Body of pancreas (tissue), 4 donors: ENCODE results near the gene DRC7. TPM values are rescaled to one million over a fixed set of nuclear protein-coding genes. Genes with fewer than 3 reads are reported as not detected.

ENCODE experiments used
- ATAC-seq: fragments of 150-250 bp; one replicate; pipeline ENCODE4 v1.9.1; 2016
- DNase-seq, 4 donors: peaks; one replicate each; pipeline ENCODE4 v3.0.0-alpha.2; 2019
- H3K27ac ChIP-seq, 4 donors: fragments of 200-600 bp; sonication (generic); 1 replicate in 3 of 4; 2 replicates in 1 of 4; pipeline versions ENCODE4 v1.5.1 to v1.6.1; 2016 to 2019; ENCODE audit warnings: mild to moderate bottlenecking in 1 of 4, mixed read lengths in 1 of 4, moderate library complexity in 1 of 4
- H3K27me3 ChIP-seq, 2 donors: fragments of 200-600 bp; sonication (generic); one replicate each; pipeline ENCODE4 v1.6.0; 2016; ENCODE audit warnings: mild to moderate bottlenecking in 1 of 2
- H3K36me3 ChIP-seq, 2 donors: fragments of 200-600 bp; sonication (generic); replicated peaks in 1 of 2; 2 replicates each; pipeline ENCODE4 v1.5.1; 2016; ENCODE audit warnings: low read depth in 2 of 2; ENCODE audit not compliant: insufficient read depth in 1 of 2
- H3K4me1 ChIP-seq: fragments of 200-600 bp; sonication (generic); one replicate; pipeline ENCODE4 v1.6.0; 2016
- H3K4me3 ChIP-seq, 2 donors: fragments of 200-600 bp; sonication (generic); 1 replicate in 1 of 2; 2 replicates in 1 of 2; pipeline ENCODE4 v1.5.1; 2016 to 2019
- H3K9me3 ChIP-seq, 3 donors: fragments of 200-600 bp; sonication (generic); 1 replicate in 2 of 3; 2 replicates in 1 of 3; pipeline ENCODE4 v1.5.1; 2016
- CTCF ChIP-seq, 7 experiments: fragments of 450-650 bp in 4 of 7; fragments of 200-600 bp in 3 of 7; sonication (generic) in 3 of 7; IDR thresholded peaks; one replicate each; pipeline ENCODE4 v1.5.1; 2016 to 2019; ENCODE audit warnings: antibody characterized with exemption in 7 of 7
- POLR2A ChIP-seq, 3 donors: fragments of 450-650 bp; IDR thresholded peaks; one replicate each; pipeline ENCODE4 v1.6.1; 2016; ENCODE audit warnings: antibody characterized with exemption in 3 of 3, mild to moderate bottlenecking in 2 of 3
- WGBS, 2 donors: methylation state at CpG; one replicate each; pipeline ENCODE4 v1.1.5; 2017; 5-methylcytosine and 5-hydroxymethylcytosine counted together
- intact Hi-C: fragments of 100-400 bp; cut with DNase I; formaldehyde crosslinking; loops from one replicate; pipeline ENCODE4 v1.15.1; 2023
- total RNA-seq, 2 donors: library from RNA; depleted of rRNA; stranded (reverse); fragments of >200 nt; gene quantifications; one replicate each; pipeline ENCODE4 v1.1.0, GENCODE V29; 2016

DRC7 gene
- total RNA-seq, 2 donors from 2014 or later: 1.3 TPM; not detected in 1

- Histone ChIP-seq H3K4me3 (no peak overlapping the region), H3K4me1 (peaks cover 6% of the 10 kb centered on the region), H3K27ac (no peak overlapping the region), H3K27me3 (no peaks in the 10 kb centered on the region), H3K9me3 (no peaks in the 10 kb centered on the region), H3K36me3 (peaks cover 6 to 9% of the 10 kb centered on the region in 2 donors)
- ATAC-seq (no peak), DNase-seq (no peak)
- 67 to 100% methylated on average over 1 to 6 of the region's 6 CpGs for WGBS, 2 donors
- intact Hi-C loops: loop anchor here (2.0 to 5.0 kb wide), 2 partner anchors 49 to 57 kb away; no protein-coding TSS in a partner anchor
- TF ChIP-seq CTCF (IDR thresholded peaks at IDR 0.05): no peak
- TF ChIP-seq POLR2A (IDR thresholded peaks at IDR 0.05): no peak
Measured at GRCh38 chr16:57649443-57649751, 45.2 kb upstream of the DRC7 start.

GRCh38 chr16:57649846-57650245 lies 44.8 kb upstream of the DRC7 start:
- 90 to 91% methylated on average over 7 of the region's 7 CpGs for WGBS, 2 donors
- DNase-seq (no peak), ATAC-seq (no peak)
- intact Hi-C loops: loop anchor here (2.0 to 5.0 kb wide), 3 partner anchors 49 to 77 kb away; no protein-coding TSS in a partner anchor
- H3K9me3 ChIP-seq: no peaks in the 10 kb centered on the region
- H3K36me3 ChIP-seq: peaks cover 3 to 4% of the 10 kb centered on the region in 2 donors
- H3K4me3 ChIP-seq: no peak overlapping the region
- H3K4me1 ChIP-seq: peaks cover 6% of the 10 kb centered on the region
- H3K27me3 ChIP-seq: no peaks in the 10 kb centered on the region
- no peak for TF ChIP-seq CTCF (IDR thresholded peaks at IDR 0.05)
- no peak for TF ChIP-seq POLR2A (IDR thresholded peaks at IDR 0.05)
- H3K27ac ChIP-seq: no peak overlapping the region

- peaks cover 3 to 4% of the 10 kb centered on the region in 2 donors for H3K36me3 ChIP-seq
- H3K9me3 ChIP-seq: no peaks in the 10 kb centered on the region
- H3K27me3 ChIP-seq: no peaks in the 10 kb centered on the region
- TF ChIP-seq CTCF (IDR thresholded peaks at IDR 0.05): no peak
- TF ChIP-seq POLR2A (IDR thresholded peaks at IDR 0.05): no peak
- intact Hi-C loops: loop anchor here (5.0 kb wide), 1 partner anchor 76 kb away; no protein-coding TSS in a partner anchor
- no peak for ATAC-seq
- 86 to 89% methylated on average over 7 to 10 of the region's 10 CpGs for WGBS, 2 donors
- H3K4me3 ChIP-seq: no peak overlapping the region
- H3K27ac ChIP-seq: no peak overlapping the region
- peaks cover 6% of the 10 kb centered on the region for H3K4me1 ChIP-seq
- DNase-seq: no peak
Measured at GRCh38 chr16:57651344-57652333, 43.0 kb upstream of the DRC7 start.

- Histone ChIP-seq H3K4me3 (no peak overlapping the region), H3K4me1 (peaks cover 2% of the 10 kb centered on the region), H3K36me3 (peaks cover 3 to 4% of the 10 kb centered on the region in 2 donors), H3K27ac (no peak overlapping the region), H3K9me3 (no peaks in the 10 kb centered on the region), H3K27me3 (no peaks in the 10 kb centered on the region)
- TF ChIP-seq CTCF (IDR thresholded peaks at IDR 0.05): no peak
- no peak for TF ChIP-seq POLR2A (IDR thresholded peaks at IDR 0.05)
- intact Hi-C loops: loop anchor here (5.0 kb wide), 1 partner anchor 74 kb away; no protein-coding TSS in a partner anchor
- ATAC-seq: no peak
- 86 to 90% methylated on average over 7 to 23 of the region's 23 CpGs for WGBS, 2 donors
- no peak for DNase-seq
Measured at GRCh38 chr16:57652695-57653471, 41.7 kb upstream of the DRC7 start.
